Measurements from ENCODE around the gene LINC00632.
"Not testable (repeated sequence)": the region's sequence is repeated elsewhere in the genome, so short reads cannot be mapped to it uniquely, and the experiment has no call there.

LINC00632 gene

GRCh38 chrX:140709421-140709846 lies at the start of gene LINC00632:
Gene LINC00632 (plus strand): TSS chrX:140709759.
- DNase-seq, result peak; percentile 59

- peak; percentile 6 for DNase-seq
Measured at GRCh38 chrX:140661643-140662042, 47.9 kb upstream of the LINC00632 start.

DNA sequence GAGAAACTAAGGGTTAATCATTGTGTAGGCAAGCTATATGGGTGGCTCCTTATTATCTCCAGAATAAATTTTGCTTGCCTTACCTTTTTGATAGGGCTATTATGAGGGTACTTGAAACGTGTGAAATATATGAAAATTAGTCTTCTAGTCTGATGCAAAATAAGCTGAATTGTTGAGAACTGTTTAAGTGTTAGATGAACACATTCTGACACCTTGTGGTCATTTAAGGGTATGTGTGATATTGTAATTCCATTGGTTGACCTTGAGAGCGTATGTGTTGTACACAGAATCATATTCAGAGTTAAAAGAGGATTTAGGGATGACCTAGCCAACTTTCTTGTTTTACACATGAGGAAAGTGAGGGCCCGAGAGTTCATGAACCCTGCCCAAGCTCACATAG lies 44.6 kb upstream of the LINC00632 start:
- DNase-seq, result peak; percentile 6

DNA sequence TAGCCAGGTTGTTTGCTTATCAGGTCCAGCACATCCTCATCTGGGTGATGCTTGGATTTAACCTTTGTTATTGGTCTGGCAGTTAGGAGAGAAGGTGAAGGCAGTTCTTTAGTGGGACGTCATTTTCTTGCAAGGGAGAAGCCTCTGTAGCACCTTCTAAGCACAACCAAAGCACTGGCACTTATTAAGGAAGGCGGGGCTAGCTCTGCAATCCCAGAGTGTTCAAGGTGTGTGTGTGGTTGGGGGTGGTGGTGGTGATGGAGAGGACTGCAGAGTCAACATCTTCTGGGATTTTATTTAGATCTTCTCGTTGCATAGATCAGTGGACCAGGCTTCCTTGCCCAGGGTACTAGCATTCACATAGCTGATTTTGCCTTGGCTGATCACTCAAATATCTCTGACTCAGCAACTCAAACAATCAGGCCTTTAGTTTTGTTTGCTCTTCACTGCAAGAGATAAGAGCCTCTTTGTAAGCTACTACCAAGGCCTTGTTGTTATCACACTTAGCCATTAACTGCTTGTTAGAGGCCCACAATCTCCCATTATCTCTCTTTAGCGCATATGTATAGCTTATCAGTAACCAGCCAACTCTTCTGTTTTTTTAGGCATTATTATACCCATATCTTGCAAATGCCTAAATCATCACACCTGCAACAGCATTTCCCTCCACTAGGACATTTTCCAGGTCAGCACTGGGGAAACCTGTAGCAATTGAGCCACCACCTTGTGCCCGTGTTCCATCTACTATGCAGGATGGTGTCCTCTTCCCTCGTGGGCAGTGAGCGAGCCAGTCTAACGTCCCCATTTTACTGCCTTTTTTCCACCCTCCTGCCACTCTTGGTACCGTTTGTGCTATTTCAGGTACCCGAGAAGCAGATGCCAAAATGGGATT lies 36.5 kb upstream of the LINC00632 start:
- no peak for DNase-seq

DNA sequence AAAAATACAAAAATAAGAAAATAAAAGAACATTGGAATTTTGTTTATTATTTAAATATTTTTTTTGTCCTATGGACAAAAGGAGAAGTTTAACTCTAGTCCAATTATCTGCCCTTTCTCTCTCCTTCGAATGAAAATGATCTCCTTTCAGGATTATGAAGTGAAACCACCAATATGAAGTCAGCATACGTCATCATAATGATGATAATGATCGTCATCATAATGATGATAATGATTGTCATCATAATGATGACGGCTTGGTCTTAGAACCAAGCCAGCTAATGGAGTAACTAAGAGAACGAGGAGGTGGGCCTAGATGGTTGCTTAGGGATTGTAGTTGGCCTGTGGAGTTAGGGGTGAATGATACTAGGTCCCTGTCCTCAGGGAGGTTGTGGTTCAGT lies 21.9 kb upstream of the LINC00632 start:
- no peak for DNase-seq

DNA sequence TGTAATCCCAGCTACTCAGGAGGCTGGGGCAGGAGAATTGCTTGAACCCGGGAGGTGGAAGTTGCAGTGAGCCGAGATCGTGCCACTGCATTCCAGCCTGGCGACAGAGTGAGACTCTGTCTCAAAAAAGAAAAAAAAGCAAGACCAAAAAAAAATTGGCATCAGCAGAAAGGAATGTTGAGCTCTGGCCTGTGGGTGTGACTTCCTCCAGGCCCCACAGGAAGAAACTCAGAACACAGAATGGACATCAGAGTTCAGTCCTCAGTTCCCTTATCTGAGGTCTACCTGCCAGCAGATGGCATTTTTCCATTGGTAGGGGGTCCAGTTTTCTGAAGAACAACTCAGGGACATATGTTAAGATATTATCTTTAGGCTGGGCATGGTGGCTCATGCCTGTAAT lies 18.0 kb upstream of the LINC00632 start:
- DNase-seq, result not testable (repeated sequence)

DNA sequence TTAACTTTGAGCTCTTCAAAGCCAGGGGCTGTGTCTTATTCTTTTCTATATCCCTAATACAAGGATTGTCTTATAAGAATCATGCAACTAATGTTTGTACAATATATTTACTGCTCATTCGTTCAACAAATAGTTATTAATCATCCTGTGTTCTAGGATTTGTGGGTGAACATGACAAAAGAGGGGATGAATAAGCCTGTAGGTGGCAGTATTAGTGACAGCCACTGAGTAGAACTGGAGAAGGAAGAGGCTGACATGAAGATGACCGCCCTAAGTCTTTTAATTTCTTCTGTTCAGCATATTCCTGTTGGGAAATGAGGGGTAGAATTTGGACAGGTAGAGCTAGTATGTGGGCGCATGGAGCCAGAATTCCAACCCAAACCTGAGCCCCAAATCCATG lies 11.9 kb upstream of the LINC00632 start:
- no peak for DNase-seq

DNA sequence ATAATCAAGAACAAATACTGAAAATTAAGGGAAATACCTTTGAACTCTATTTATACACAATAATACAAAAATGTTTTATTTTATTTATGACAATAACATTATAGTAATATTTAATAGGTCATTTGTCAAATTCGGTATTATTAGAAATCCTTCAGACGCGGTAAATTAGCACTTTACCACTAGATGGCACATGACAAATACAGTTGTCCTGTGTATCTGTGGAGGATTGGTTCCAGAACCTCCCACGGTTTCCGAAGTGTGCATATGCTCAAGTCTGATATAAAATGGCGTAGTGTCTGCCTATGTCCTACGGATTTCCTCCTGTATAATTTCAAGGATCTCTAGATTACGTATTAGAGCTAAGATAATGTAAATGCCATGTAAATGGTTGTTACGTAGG lies 8.1 kb upstream of the LINC00632 start:
- no peak for DNase-seq

GRCh38 chrX:140710710-140711109 lies 1.2 kb downstream of the LINC00632 start:
- peak; percentile 58 for DNase-seq

DNA sequence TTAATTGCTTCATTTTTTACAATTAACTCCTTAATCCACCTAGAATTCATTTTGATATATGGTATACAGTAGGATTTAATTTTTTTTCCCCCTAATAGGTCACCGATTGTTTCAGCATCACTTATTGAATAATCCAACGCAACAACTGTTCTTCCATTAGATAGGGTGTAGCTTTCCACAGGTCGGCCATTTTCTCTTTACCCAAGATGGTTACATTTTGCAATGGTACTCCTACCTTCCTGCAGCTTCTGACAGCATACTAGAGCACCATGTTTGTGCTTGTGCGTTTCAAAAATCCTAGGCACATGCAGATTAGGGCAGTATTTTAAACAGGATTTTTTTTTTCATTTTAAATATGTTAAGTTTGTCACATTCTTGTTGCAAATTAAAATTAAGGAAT lies 2.3 kb downstream of the LINC00632 start:
- no peak for DNase-seq

DNA sequence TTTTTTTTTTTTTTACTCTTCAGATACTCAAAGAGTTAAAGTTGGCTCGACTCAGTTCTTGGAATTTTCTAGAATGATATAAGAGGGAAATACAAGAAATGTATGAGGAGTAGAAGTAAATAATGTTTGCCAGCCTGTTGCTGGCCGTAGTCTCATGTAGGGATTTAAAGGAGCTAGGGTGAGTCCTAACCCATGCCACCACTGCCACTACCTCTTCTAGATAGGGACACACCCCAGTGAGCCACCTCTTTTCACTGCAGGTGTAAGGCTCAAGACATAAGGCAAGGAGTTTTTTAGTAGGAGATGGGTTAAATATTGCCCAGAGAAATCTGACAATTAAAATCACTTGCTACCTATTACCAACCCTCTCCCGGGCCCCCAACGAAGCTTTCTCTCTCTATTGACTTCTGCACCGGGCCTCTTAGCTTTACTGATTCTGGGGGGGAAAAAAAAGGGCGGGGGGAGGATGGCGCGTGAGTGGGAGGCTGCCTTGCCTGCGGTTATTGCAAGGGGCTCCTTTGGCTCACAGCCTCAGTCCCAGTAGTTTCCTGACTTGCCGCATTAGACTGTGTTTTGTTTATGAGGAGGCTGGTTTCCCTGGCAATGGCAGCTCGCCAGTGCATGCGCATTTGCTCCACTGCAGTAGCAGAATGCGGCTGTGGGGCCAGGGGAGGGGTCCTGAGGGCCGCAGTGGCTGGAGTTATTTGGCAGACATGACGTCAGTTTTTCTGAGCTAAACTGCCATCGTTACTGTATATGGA lies 3.0 kb downstream of the LINC00632 start:
- peak; percentile 79 for DNase-seq

DNA sequence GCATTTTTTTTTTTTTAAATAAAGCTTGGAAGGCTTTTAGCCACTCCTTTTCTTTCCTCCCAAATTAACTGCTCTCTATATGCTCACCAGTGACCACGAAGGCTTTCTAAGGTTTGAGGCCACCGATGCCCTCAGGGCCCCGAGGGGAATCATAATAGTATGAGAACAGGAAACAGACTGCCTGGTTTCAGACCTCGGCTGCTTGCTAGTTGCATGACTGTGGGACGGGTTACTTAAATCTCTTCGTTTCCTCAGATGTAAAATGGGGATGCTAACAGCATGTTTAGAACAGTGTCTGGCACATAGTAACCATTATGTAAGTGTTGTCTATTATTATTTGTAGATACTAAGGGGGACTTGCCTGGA lies 3.6 kb downstream of the LINC00632 start:
- DNase-seq, result no peak

DNA sequence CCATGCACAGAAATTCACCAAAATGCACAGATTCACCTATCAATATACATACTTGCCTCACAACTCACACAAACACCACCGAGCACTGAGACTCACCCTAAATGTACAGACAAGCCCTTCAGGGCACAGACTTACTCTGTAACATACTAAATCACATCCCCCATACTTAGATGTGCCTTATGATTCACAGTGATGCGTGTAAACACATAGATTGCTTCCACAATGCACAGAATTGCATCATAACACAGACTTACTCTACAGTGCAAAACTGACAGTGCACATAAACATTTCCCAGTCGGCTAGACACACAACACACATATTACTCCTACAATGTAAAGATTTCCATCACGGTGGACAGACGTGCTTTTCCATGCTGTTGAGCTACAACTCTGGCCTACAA lies 6.2 kb downstream of the LINC00632 start:
- no peak for DNase-seq

DNA sequence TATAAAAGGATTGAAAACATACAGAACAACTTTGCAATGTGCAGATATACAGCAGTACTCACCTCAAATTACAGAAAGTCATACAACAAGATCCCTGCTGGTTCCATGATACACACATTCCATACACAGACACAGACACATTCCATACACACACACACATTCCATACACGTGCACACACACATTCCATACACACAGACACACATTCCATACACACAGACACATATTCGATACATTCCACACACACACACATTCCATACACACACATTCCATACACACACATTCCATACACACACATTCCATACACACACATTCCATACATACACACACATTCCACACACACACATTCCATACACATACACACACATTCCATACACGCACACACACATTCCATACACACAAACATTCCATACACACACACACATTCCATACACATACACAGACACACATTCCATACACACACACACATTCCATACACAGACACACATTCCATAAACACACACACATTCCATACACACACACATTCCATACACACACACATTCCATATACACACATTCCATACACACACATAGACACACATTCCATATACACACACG lies 13.7 kb downstream of the LINC00632 start:
- no peak for DNase-seq

DNA sequence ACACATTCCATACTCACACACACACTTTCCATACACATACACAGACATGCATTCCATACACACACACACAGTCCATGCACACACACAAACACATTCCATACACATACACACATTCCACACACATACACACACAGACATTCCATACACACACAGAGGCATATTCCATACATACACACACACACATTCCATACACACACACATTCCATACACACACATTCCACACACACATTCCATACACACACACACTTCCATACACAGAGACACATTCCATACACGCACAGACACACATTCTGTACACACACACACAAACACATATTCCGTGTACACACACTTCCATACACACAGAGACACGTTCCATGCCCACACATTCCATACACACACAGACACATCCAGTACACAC lies 14.8 kb downstream of the LINC00632 start:
- DNase-seq, result no peak

- no peak for DNase-seq
Measured at GRCh38 chrX:140724736-140725135, 15.2 kb downstream of the LINC00632 start.

DNA sequence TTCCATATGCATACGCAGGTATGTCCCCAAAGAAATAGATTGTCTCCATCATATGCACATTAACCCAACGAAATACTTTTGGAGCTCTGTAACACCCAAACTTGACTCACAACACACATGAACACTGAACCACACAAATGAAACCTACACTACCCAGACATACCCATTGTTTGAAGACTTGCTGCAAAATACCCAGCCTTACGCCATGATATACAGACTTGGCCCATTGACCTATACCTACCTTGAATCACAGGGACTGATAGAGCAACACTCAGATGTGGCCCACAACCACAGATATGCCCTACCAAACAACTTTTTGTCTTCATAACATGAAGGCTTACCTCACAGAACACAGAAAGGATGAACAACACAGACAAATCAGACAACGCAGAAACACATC lies 15.9 kb downstream of the LINC00632 start:
- DNase-seq, result no peak

GRCh38 chrX:140733766-140734342 lies 24.3 kb downstream of the LINC00632 start:
- peak; percentile 42 for DNase-seq

DNA sequence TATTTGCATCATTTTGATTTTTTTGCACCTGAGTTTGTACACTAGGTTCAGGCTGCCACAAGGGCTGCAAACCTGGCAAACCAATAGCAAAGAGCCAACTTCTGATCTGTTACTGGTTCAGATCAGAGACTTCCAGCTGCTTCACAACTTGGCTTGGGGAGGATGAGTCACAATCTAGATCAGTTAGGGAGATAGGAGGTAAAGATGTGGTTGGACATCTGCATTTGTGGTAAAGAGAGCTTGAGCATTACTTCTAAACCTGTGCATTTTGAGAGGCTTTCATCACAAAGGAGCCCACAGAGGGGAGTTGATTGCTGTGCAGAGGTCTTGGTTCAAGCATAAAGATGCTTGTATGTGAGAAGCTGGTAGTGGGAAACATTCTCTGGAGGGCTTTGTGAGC lies 34.5 kb downstream of the LINC00632 start:
- DNase-seq, result no peak

GRCh38 chrX:140756941-140757340 lies 47.4 kb downstream of the LINC00632 start:
- no peak for DNase-seq

DNA sequence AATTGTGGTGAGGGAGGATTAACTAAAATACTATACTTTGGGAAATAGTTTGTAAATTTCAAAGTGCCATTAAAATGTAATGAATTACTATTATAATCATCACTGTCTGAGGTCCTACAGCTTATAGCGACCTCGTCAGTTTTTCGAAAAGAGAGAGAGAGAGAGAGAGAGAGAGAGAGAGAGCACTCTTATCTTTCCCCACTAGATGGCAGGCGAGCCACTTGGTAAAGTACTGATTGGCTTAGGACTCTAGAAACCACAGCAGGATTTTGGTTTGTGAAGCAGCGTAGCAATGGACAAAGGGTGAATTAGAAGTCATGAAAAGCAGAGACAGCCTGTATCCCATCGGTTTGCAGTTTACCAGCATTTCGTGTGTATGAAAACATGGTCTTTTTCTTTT lies 52.5 kb downstream of the LINC00632 start:
- peak; percentile 68 for DNase-seq

DNA sequence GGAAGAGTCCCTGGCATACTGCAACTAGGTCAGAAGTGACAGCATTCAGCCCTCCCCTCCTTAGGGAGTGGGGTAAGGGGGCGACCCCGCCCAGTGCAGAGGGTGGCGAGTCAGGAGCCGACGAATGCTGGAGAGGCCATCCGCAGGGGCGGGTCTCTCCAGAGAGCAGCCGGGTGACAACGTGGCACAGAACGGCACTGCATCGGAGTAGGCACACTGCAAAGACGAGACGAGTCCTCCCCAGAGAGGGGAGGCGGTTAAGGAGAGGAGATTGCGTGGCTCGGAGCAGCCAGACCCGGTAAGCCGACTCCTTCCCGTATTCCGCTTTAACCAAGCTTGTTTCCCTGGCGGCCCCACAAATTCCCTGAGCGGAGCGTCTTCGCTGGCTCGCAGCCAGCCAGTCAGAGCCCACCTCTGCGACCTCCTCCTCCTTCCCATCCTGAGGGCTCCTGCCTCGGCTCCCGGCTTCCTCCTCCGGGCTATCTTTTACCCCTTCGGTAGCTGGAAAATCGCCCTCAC lies 54.9 kb downstream of the LINC00632 start:
- DNase-seq, result peak; percentile 76

Data from retina (tissue), 1 donor.